ENCODE results near the gene GRK5. TPM values are rescaled to one million over a fixed set of nuclear protein-coding genes. Genes with fewer than 3 reads are reported as not detected.

Gene GRK5
- total RNA-seq, 2 donors from 2014 or later, result 7.8 to 12.4 TPM

GRCh38 chr10:119478111-119478802 is 270.9 kb downstream of the GRK5 start:
- ATAC-seq (no peak), DNase-seq (no peak)
- intact Hi-C loops (cut with DNase I, micrococcal nuclease), result no loop called here

- no peak for ATAC-seq
- intact Hi-C loops (cut with DNase I, micrococcal nuclease), result no loop called here
- DNase-seq, result no peak
Measured at GRCh38 chr10:119478811-119479341, 271.5 kb downstream of the GRK5 start.

DNA sequence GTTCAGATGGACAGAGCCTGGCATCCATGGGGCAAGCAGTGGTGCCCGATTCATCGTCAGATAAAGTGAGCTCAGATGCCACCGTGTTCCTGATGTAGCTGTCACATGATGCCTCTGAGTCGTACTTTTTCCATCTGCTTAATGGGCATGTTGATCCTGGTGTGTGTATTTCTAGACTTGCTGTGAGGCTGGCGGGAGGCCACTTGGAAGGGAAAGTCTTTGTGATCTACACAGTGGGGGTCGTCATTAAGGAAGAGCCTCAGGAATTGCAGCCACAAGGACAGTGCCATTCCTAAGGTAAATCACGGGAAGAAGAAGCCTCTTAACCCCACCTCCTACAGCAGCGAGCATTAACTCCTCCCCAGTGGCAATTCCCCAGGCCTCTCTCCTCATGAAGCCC is 272.2 kb downstream of the GRK5 start:
- intact Hi-C loops (cut with DNase I, micrococcal nuclease), result no loop called here
- no peak for ATAC-seq
- DNase-seq, result no peak

DNA sequence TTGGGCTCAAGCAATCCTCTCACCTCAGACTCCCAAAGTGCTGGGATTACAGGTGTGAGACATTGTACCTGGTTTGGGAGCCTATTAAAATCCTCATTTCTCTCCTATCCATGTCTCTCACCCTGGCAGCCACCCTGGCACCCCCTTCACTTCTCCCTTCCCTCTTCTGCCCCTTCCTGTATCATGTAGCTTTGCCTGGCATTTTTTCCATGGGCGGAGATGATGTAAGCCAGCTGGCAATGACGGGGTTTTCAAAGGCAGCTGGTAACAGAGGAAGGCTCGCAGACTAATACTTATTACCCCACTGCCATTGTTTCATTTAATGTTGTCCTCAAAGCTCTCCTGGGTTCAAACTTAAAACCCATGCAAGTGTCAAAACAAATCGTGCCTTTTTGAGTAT is 273.3 kb downstream of the GRK5 start:
- intact Hi-C loops (cut with DNase I, micrococcal nuclease), result no loop called here
- no peak for ATAC-seq
- DNase-seq, result no peak

GRCh38 chr10:119481781-119482426 is 274.5 kb downstream of the GRK5 start:
- ATAC-seq (no peak), DNase-seq (no peak)
- intact Hi-C loops (cut with DNase I, micrococcal nuclease), result no loop called here

- intact Hi-C loops (cut with DNase I, micrococcal nuclease), result no loop called here
- DNase-seq (no peak), ATAC-seq (no peak)
Measured at GRCh38 chr10:119483001-119483400, 275.6 kb downstream of the GRK5 start.

DNA sequence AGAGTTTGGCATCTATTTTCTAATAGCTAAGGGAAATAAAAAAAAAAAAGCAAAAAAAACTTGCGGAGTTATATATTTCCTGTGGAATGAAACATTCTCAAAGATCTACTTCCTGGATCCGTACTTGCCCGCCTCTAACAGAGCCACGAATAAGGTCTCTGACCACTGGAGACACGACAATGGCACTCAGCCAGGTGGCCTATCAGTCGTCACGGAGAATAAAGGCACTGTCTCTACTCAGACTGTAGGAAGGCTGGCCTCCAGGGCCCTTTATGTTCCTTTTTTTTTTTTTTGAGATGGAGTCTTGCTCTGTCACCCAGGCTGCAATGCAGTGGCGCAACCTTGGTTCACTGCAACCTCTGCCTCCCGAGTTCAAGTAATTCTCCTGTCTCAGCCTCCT is 276.5 kb downstream of the GRK5 start:
- intact Hi-C loops (cut with DNase I, micrococcal nuclease), result no loop called here
- no peak for ATAC-seq
- DNase-seq, result no peak

DNA sequence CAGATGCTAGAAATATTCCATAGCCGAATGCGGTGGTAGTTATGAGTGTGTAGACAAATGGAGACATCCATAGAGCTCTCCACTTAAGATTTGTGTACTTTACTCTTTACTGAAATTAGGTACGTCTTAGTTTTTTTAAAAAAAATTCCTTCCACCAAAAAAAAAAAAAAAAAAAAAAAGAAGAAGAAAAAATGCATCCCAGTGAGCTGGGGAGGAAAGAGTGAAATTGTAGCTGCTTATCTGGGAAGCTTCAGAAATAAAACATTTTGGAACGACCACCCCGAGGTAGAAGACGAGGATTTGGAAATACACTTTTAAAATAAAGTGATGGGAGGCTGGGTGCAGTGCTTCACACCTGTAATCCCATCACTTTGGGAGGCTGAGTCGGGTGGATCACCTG is 281.3 kb downstream of the GRK5 start:
- intact Hi-C loops (cut with DNase I, micrococcal nuclease), result no loop called here
- no peak for DNase-seq
- no peak for ATAC-seq

GRCh38 chr10:119489991-119490326 is 282.6 kb downstream of the GRK5 start:
- DNase-seq, result no peak
- no peak for ATAC-seq
- intact Hi-C loops (cut with DNase I, micrococcal nuclease), result no loop called here

GRCh38 chr10:119491966-119492757 is 284.8 kb downstream of the GRK5 start:
- intact Hi-C loops (cut with DNase I, micrococcal nuclease), result no loop called here
- ATAC-seq (no peak), DNase-seq (no peak)

- DNase-seq (no peak), ATAC-seq (no peak)
- intact Hi-C loops (cut with DNase I, micrococcal nuclease), result no loop called here
Measured at GRCh38 chr10:119493155-119493554, 285.8 kb downstream of the GRK5 start.

GRCh38 chr10:119494236-119495020 is 287.1 kb downstream of the GRK5 start:
- ATAC-seq (no peak), DNase-seq (no peak)

GRCh38 chr10:119495021-119495505 is 287.7 kb downstream of the GRK5 start:
- intact Hi-C loops (cut with DNase I, micrococcal nuclease), result no loop called here
- DNase-seq (no peak), ATAC-seq (no peak)

More at GRCh38 chr10:119494236-119495020, 287.1 kb downstream of the GRK5 start:
- intact Hi-C loops (cut with DNase I, micrococcal nuclease), result no loop called here

- intact Hi-C loops (cut with DNase I, micrococcal nuclease), result no loop called here
- DNase-seq, result no peak
- ATAC-seq, result no peak
Measured at GRCh38 chr10:119495545-119495944, 288.2 kb downstream of the GRK5 start.

DNA sequence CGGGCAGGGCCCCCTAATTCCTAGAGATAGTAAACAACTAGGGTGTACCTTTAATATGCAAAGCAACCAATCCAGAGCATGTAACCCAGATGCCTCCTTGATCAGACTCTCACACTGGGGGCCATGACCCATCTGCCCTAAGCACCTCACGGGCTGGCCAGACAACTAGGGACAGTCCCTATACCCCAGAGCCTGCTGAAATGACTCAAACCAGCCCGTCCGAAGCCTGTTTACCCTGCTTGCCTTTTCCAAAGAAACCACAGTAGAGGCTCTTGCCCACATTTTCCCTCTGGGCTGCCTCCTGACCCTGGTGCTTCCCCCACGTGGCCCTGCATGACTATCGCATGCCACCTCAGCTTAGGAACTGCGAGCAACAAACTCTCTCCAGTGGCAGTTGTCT is 288.9 kb downstream of the GRK5 start:
- intact Hi-C loops (cut with DNase I, micrococcal nuclease), result no loop called here
- DNase-seq (no peak), ATAC-seq (no peak)

DNA sequence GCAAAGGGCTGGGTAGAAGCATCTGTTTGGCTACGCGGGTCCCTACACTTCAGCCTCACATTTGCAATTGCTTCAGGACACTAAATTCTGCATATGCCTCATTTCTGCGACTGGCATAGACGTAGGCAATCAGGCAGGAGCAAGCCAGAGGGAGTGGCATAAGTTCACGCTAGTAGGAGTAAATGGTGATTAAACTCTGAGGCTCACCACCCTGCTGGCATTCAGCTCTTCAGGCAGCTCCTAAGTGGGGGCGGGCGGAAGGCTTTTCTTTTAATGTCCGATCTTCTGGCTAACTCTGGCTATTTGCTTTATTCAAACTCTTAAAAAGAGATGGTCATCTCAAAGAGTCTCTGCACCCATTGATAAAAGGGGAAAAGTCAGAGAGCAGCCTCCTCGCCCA is 289.9 kb downstream of the GRK5 start:
- no peak for DNase-seq
- no peak for ATAC-seq
- intact Hi-C loops (cut with DNase I, micrococcal nuclease), result no loop called here

- ATAC-seq (no peak), DNase-seq (no peak)
- intact Hi-C loops (cut with DNase I, micrococcal nuclease), result no loop called here
Measured at GRCh38 chr10:119498889-119499676, 291.7 kb downstream of the GRK5 start.

DNA sequence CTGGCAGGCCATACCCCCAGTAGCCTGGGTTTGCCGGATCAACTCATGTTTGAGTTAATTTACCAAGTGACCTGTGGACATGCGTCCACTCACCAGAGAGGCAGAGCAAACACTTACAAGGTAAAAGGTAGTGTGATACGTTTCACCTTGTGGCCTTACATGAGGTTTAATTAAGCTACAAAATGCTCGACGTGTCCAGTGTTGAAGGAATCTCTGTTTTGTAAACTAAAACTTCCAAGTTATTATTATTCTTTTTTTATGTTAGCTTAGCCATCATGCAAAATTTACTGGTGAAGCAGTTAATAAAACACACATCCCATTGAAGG is 292.3 kb downstream of the GRK5 start:
- intact Hi-C loops (cut with DNase I, micrococcal nuclease), result no loop called here
- DNase-seq, result no peak
- ATAC-seq, result no peak
